Measurements from ENCODE around the gene RC3H2. TPM values are rescaled to one million over a fixed set of nuclear protein-coding genes. Genes with fewer than 3 reads are reported as not detected.

RC3H2 gene
- total and polyA plus RNA-seq, 2 of the 13 experiments (the other 11 are each of a cell fraction or from before 2014, with no cell fraction given), result 21.0 to 36.4 TPM

- TF ChIP-seq HNF1A (IDR thresholded peaks at IDR 0.05; ENCODE audit: low read depth), result no peak
- TF ChIP-seq HNF1A (CRISPR knock-in tag; IDR thresholded peaks at IDR 0.05; ENCODE audit: borderline replicate concordance), result no peak
- TF ChIP-seq KLF13 (CRISPR knock-in tag; IDR thresholded peaks at IDR 0.05), result peak; percentile 75; the same call in 1 of the 2 replicates
- 0 out of 2 replicates have a peak, but pooled peaks have one; percentile 90 for TF ChIP-seq ZNF704 (CRISPR knock-in tag; IDR thresholded peaks at IDR 0.05; ENCODE audit: borderline replicate concordance)
- no peak for TF ChIP-seq ESRRA (CRISPR knock-in tag; IDR thresholded peaks at IDR 0.05; ENCODE audit: low read depth)
- TF ChIP-seq IKZF4 (CRISPR knock-in tag; IDR thresholded peaks at IDR 0.05; ENCODE audit: borderline replicate concordance, low read depth, not compliant biosample characterization), result peak; percentile 17
- TF ChIP-seq SATB2 (CRISPR knock-in tag; IDR thresholded peaks at IDR 0.05), result 0 out of 2 replicates have a peak, but pooled peaks have one; percentile 59
- peak; percentile 75; the same call in 1 of the 2 replicates for TF ChIP-seq ZFP91 (CRISPR knock-in tag; IDR thresholded peaks at IDR 0.05; ENCODE audit: borderline replicate concordance)
- TF ChIP-seq ZNF280B (CRISPR knock-in tag; IDR thresholded peaks at IDR 0.05; ENCODE audit: borderline replicate concordance), result 0 out of 2 replicates have a peak, but pooled peaks have one; percentile 23
- no peak for TF ChIP-seq FUBP1 (CRISPR knock-in tag; IDR thresholded peaks at IDR 0.05; ENCODE audit: borderline replicate concordance)
- peak; percentile 13; the same call in 1 of the 2 replicates for TF ChIP-seq ARNTL (CRISPR knock-in tag; IDR thresholded peaks at IDR 0.05)
- TF ChIP-seq KDM6A (CRISPR knock-in tag; IDR thresholded peaks at IDR 0.05; ENCODE audit: low read depth), result no peak
- peak; percentile 51 for TF ChIP-seq RXRA (CRISPR knock-in tag; IDR thresholded peaks at IDR 0.05)
- TF ChIP-seq BORCS8-MEF2B (CRISPR knock-in tag; IDR thresholded peaks at IDR 0.05), result peak; percentile 69; the same call in 1 of the 2 replicates
- no peak for TF ChIP-seq SP1 (IDR thresholded peaks at IDR 0.05)
- peak; percentile 85 for TF ChIP-seq SP1 (CRISPR knock-in tag; IDR thresholded peaks at IDR 0.05)
- 0 out of 2 replicates have a peak, but pooled peaks have one; percentile 54 for TF ChIP-seq ZFP36L1 (CRISPR knock-in tag; IDR thresholded peaks at IDR 0.05)
Measured at GRCh38 chr9:122931226-122932121, 26.3 kb upstream of the RC3H2 start, which contains the start of gene ZBTB26 (continued).
